ENCODE measurements around the gene TFPI2.

DNA sequence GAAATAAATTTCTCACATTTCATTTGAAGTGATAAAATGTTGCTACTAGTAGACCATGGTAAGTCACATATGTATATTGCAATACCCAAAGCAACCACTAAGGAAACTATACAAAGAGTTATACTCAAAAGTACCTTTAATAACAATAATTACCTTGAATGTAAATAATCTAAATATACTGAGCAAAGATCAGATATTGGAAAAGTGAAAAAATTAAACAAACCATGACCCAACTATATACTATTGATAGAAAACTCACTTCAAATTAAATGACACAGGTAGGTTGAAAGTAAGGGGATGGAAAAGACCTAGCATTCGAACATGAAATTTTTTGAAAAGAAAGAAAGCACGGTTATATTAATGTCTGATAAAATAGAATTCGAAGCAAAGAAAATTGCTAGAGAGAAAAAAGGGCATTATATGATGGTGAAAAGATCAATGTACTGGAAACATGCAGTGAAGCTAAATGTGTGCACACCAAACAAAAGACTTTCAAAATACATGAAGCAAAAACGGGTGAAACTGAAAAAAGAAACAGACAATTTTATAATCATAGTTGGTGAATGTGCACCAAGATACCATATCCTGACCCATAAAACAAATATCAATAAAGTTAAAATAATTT lies 29.1 kb downstream of the TFPI2 start:
- TF ChIP-seq POLR2A (IDR thresholded peaks at IDR 0.05), result no peak
- TF ChIP-seq, protein P1, sequence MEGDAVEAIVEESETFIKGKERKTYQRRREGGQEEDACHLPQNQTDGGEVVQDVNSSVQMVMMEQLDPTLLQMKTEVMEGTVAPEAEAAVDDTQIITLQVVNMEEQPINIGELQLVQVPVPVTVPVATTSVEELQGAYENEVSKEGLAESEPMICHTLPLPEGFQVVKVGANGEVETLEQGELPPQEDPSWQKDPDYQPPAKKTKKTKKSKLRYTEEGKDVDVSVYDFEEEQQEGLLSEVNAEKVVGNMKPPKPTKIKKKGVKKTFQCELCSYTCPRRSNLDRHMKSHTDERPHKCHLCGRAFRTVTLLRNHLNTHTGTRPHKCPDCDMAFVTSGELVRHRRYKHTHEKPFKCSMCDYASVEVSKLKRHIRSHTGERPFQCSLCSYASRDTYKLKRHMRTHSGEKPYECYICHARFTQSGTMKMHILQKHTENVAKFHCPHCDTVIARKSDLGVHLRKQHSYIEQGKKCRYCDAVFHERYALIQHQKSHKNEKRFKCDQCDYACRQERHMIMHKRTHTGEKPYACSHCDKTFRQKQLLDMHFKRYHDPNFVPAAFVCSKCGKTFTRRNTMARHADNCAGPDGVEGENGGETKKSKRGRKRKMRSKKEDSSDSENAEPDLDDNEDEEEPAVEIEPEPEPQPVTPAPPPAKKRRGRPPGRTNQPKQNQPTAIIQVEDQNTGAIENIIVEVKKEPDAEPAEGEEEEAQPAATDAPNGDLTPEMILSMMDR (IDR thresholded peaks at IDR 0.05), result no peak

All from sigmoid colon (tissue), 3 donors.